Common myeloid progenitor, CD34-positive (primary cell): ENCODE data around the gene MAGOHB.
A peak's percentile ranks its signal among the peaks of the same experiment; 100 is the strongest.
"Not testable (repeated sequence)": the region's sequence is repeated elsewhere in the genome, so short reads cannot be mapped to it uniquely, and the experiment has no call there.

Source experiments
- CTCF ChIA-PET: fragments of 350-600 bp; sonication (Branson Sonifier 250); formaldehyde crosslinking; loops from one replicate; lab custom pipeline; 2021; ENCODE audit warnings: antibody characterized with exemption; lab: Charles Lee
- POLR2A ChIA-PET: fragments of 350-600 bp; sonication (Branson Sonifier 250); formaldehyde crosslinking; loops from one replicate; lab custom pipeline; 2021; ENCODE audit warnings: antibody characterized with exemption; lab: Charles Lee
- DNase-seq, 3 donors: peaks; one replicate each; pipeline versions ENCODE4 v3.0.0 to v3.0.0-alpha.2; 2013
- H3K27ac ChIP-seq, 2 experiments: 1 replicate in 1 of 2; 2 replicates in 1 of 2; pipeline ENCODE4 v1.7.0; 2013; ENCODE audit warnings: inconsistent platforms in 2 of 2, low read length in 2 of 2, mild to moderate bottlenecking in 2 of 2, low read depth in 1 of 2, moderate library complexity in 1 of 2; ENCODE audit not compliant: severe bottlenecking in 2 of 2, insufficient read depth in 1 of 2, poor library complexity in 1 of 2
- H3K27me3 ChIP-seq, 5 experiments: replicated peaks in 2 of 5; 1 replicate in 3 of 5; 2 replicates in 2 of 5; pipeline versions ENCODE4 v1.6.1 to v1.7.0; 2013; ENCODE audit warnings: low read length in 4 of 5, mild to moderate bottlenecking in 2 of 5, moderate library complexity in 2 of 5, inconsistent platforms in 1 of 5; ENCODE audit not compliant: insufficient read depth in 5 of 5, control insufficient read depth in 4 of 5
- H3K36me3 ChIP-seq, 4 experiments: 1 replicate in 2 of 4; 2 replicates in 2 of 4; pipeline versions ENCODE4 v1.6.1 to v1.7.0; 2013; ENCODE audit warnings: low read length in 3 of 4, control low read depth in 1 of 4, mild to moderate bottlenecking in 1 of 4; ENCODE audit not compliant: control insufficient read depth in 4 of 4, insufficient read depth in 4 of 4
- H3K4me1 ChIP-seq, 4 experiments: 1 replicate in 3 of 4; 2 replicates in 1 of 4; pipeline versions ENCODE4 v1.6.1 to v1.7.1; 2013; ENCODE audit warnings: low read length in 3 of 4, mild to moderate bottlenecking in 3 of 4, control low read depth in 1 of 4, inconsistent platforms in 1 of 4, moderate library complexity in 1 of 4; ENCODE audit not compliant: control insufficient read depth in 4 of 4, insufficient read depth in 4 of 4; ENCODE audit errors: control extremely low read depth in 1 of 4
- H3K4me3 ChIP-seq, 7 experiments: 1 replicate in 4 of 7; 2 replicates in 3 of 7; pipeline versions ENCODE4 v1.5.1 to v1.7.0; 2013; ENCODE audit warnings: mild to moderate bottlenecking in 7 of 7, low read length in 6 of 7, moderate library complexity in 6 of 7, inconsistent platforms in 2 of 7, low read depth in 2 of 7, control low read depth in 1 of 7; ENCODE audit not compliant: insufficient read depth in 4 of 7, control insufficient read depth in 1 of 7; ENCODE audit errors: extremely low read depth in 1 of 7
- H3K9me3 ChIP-seq, 5 experiments: 1 replicate in 4 of 5; 2 replicates in 1 of 5; pipeline versions ENCODE4 v1.6.1 to v1.7.1; 2013; ENCODE audit warnings: low read length in 4 of 5, mild to moderate bottlenecking in 2 of 5, inconsistent platforms in 1 of 5, low read depth in 1 of 5, moderate library complexity in 1 of 5; ENCODE audit not compliant: control insufficient read depth in 4 of 5, insufficient read depth in 2 of 5; ENCODE audit errors: control extremely low read depth in 1 of 5
- WGBS: methylation state at CpG from one replicate; pipeline ENCODE4 v1.1.5; 2013; ENCODE audit not compliant: insufficient coverage; 5-methylcytosine and 5-hydroxymethylcytosine counted together

The MAGOHB gene

GRCh38 chr12:10574307-10574706, 39.1 kb downstream of the MAGOHB start:
- peaks cover 0 to 3% (median 0%) of the 10 kb centered on the region in 5 experiments for H3K9me3 ChIP-seq
- H3K27ac ChIP-seq: no peak overlapping the region
- WGBS: 93% methylated on average over 2 of the region's 2 CpGs
- no peak for DNase-seq
- H3K4me3 ChIP-seq: no peak overlapping the region
- no peaks in the 10 kb centered on the region for H3K4me1 ChIP-seq
- no peaks in the 10 kb centered on the region for H3K36me3 ChIP-seq
- CTCF ChIA-PET: no interaction called here
- POLR2A ChIA-PET: no interaction called here
- no peaks in the 10 kb centered on the region for H3K27me3 ChIP-seq

- H3K27me3 ChIP-seq, H3K4me1 ChIP-seq, H3K27ac ChIP-seq, H3K36me3 ChIP-seq, H3K9me3 ChIP-seq, DNase-seq, POLR2A ChIA-PET, CTCF ChIA-PET, H3K4me3 ChIP-seq: not testable (repeated sequence)
- no CpG with 5 or more reads among the region's 3 CpGs for WGBS
Observed at GRCh38 chr12:10572021-10572490, 41.4 kb downstream of the MAGOHB start.

GRCh38 chr12:10571141-10571540, 42.3 kb downstream of the MAGOHB start:
- no peaks in the 10 kb centered on the region for H3K36me3 ChIP-seq
- 81% methylated on average over 3 of the region's 11 CpGs for WGBS
- CTCF ChIA-PET: no interaction called here
- no peaks in the 10 kb centered on the region for H3K27me3 ChIP-seq
- H3K27ac ChIP-seq: no peak overlapping the region
- H3K4me1 ChIP-seq: peaks cover 0 to 2% (median 0%) of the 10 kb centered on the region in 4 experiments
- H3K9me3 ChIP-seq: peaks cover 0 to 3% (median 0%) of the 10 kb centered on the region in 5 experiments
- DNase-seq: no peak
- POLR2A ChIA-PET: no interaction called here
- H3K4me3 ChIP-seq: no peak overlapping the region

GRCh38 chr12:10567813-10568212, 45.6 kb downstream of the MAGOHB start:
- Histone ChIP-seq H3K36me3 (no peaks in the 10 kb centered on the region), H3K4me1 (peaks cover 0 to 2% (median 0%) of the 10 kb centered on the region in 4 experiments), H3K4me3 (no peak overlapping the region), H3K27me3 (no peaks in the 10 kb centered on the region), H3K9me3 (peaks cover 0 to 5% (median 0%) of the 10 kb centered on the region in 5 experiments), H3K27ac (no peak overlapping the region)
- POLR2A ChIA-PET: no interaction called here
- WGBS: no CpG with 5 or more reads among the region's 3 CpGs
- no peak for DNase-seq
- CTCF ChIA-PET: interaction anchor here (1.6 kb wide), 1 partner anchor 330 kb away, joined by 4 read pairs; no protein-coding TSS in a partner anchor

GRCh38 chr12:10563966-10564365, 49.4 kb downstream of the MAGOHB start:
- Histone ChIP-seq H3K27ac (no peak overlapping the region), H3K27me3 (no peaks in the 10 kb centered on the region), H3K9me3 (peaks cover 0 to 2% (median 0%) of the 10 kb centered on the region in 5 experiments), H3K36me3 (no peaks in the 10 kb centered on the region), H3K4me1 (peaks cover 5 to 21% (median 11%) of the 10 kb centered on the region in 4 experiments), H3K4me3 (no peak overlapping the region)
- POLR2A ChIA-PET: no interaction called here
- CTCF ChIA-PET: interaction anchor here (0.7 to 2.6 kb wide), 4 partner anchors 58 to 328 kb away, joined by 3 to 12 read pairs (median 6); no protein-coding TSS in a partner anchor
- DNase-seq: no peak
- WGBS: 100% methylated on average over 1 of the region's 3 CpGs

- no peak overlapping the region for H3K27ac ChIP-seq
- no peak for DNase-seq
- peaks cover 11 to 28% (median 18%) of the 10 kb centered on the region in 4 experiments for H3K4me1 ChIP-seq
- H3K36me3 ChIP-seq: no peaks in the 10 kb centered on the region
- no peak overlapping the region for H3K4me3 ChIP-seq
- ChIA-PET POLR2A (no interaction called here), CTCF (interaction anchor here (0.6 to 2.6 kb wide), 6 partner anchors 187 to 1479 kb away, joined by 3 to 12 read pairs (median 3); no protein-coding TSS in a partner anchor)
- no CpG with 5 or more reads among the region's 1 CpG for WGBS
- no peaks in the 10 kb centered on the region for H3K27me3 ChIP-seq
- H3K9me3 ChIP-seq: peaks cover 0 to 2% (median 0%) of the 10 kb centered on the region in 5 experiments
Observed at GRCh38 chr12:10563002-10563401, 50.4 kb downstream of the MAGOHB start.

- H3K27me3 ChIP-seq: no peaks in the 10 kb centered on the region
- H3K4me1 ChIP-seq: peaks cover 12 to 28% (median 21%) of the 10 kb centered on the region in 4 experiments
- H3K27ac ChIP-seq: no peak overlapping the region
- H3K9me3 ChIP-seq: peaks cover 0 to 2% (median 0%) of the 10 kb centered on the region in 5 experiments
- no peaks in the 10 kb centered on the region for H3K36me3 ChIP-seq
- CTCF ChIA-PET: interaction anchor here (0.6 to 2.6 kb wide), 5 partner anchors 188 to 1479 kb away, joined by 3 to 14 read pairs (median 3); no protein-coding TSS in a partner anchor
- peak; percentile 66 to 78 (median 68) for DNase-seq
- no CpG with 5 or more reads among the region's 1 CpG for WGBS
- no peak overlapping the region for H3K4me3 ChIP-seq
- POLR2A ChIA-PET: no interaction called here
Observed at GRCh38 chr12:10562306-10562933, 51.0 kb downstream of the MAGOHB start.
